Activated T-cell treated with anti-CD3 and anti-CD28 coated beads, Interleukin-2, amount 50 U/mL, for 48 hours (primary cell): Measurements from ENCODE around the gene DCTN2.
"Not testable (repeated sequence)": the region's sequence is repeated elsewhere in the genome, so short reads cannot be mapped to it uniquely, and the experiment has no call there.

Source experiments
- DNase-seq, 2 experiments: peaks; one replicate each; pipeline ENCODE4 v3.0.0-alpha.2; 2020

DCTN2 gene

DNA sequence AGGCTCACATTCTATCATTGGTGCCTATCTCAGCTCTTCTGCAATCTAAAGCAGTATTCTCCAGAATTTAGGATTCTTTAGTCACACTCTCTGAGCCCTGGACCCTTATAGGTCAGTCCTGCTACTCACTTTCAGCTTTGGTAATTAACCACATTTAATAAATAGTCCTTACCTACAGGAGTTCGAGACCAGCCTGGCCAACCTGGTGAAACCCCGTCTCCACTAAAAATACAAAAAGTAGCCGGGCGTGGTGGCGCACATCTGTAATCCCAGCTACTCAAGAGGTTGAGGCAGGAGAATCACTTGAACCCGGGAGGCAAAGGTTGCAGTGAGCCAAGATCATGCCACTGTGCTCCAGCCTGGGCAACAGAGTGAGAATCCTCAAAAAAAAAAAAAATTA lies 33.3 kb downstream of the DCTN2 start:
- DNase-seq, result not testable (repeated sequence)

DNA sequence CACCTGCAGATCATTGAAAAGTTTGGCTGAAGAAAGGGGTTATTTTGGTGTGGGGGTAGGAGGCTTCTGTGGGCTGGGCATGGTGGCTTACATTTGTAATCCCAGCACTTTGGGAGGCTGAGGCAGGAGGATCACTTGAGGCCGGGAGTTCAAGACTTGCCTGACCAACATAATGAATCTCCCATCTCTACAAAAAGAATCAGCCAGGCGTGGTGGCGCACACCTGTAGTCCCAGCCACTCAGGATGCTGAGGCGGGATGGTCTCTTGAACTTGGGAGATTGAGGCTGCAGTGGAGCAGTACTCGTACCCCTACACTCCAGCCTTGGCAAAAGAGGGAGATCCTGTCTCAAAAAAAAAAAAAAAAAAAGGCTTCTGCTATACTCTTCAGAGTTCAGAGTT lies 33.7 kb downstream of the DCTN2 start:
- DNase-seq, result no peak

DNA sequence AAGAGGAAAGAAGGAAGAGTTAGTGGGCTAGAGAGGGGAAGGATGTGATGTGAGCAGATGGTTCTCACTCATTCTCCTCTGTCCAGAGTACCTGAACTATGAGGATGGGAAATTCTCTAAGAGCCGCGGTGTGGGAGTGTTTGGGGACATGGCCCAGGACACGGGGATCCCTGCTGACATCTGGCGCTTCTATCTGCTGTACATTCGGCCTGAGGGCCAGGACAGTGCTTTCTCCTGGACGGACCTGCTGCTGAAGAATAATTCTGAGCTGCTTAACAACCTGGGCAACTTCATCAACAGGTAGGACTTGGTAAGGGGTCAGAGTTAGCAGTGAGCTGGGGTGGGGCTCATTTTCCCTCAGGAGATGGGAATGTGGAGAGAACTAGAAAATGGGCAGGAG lies 34.3 kb downstream of the DCTN2 start:
- no peak for DNase-seq

DNA sequence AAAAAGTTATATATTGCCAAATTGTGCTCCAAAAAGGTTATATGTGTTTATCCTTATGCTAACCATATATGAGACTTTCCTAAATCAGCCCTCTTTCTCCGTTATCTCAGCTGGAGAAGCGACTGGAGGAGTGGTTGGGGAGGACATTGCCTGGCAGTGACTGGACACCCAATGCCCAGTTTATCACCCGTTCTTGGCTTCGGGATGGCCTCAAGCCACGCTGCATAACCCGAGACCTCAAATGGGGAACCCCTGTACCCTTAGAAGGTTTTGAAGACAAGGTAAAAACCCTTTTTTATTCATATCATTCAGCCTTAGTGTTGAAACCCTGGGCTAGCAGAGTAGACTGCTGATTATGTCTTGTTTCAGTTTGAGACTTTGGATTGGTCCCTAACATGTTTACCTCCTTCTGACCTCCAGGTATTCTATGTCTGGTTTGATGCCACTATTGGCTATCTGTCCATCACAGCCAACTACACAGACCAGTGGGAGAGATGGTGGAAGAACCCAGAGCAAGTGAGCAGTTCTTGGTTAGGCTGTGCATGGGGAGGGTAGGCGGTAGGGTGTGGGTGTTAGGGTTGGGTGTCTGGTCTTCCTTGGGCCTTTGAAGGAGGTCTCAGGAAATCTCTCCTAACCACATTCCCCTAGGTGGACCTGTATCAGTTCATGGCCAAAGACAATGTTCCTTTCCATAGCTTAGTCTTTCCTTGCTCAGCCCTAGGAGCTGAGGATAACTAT lies 35.2 kb downstream of the DCTN2 start:
- no peak for DNase-seq

DNA sequence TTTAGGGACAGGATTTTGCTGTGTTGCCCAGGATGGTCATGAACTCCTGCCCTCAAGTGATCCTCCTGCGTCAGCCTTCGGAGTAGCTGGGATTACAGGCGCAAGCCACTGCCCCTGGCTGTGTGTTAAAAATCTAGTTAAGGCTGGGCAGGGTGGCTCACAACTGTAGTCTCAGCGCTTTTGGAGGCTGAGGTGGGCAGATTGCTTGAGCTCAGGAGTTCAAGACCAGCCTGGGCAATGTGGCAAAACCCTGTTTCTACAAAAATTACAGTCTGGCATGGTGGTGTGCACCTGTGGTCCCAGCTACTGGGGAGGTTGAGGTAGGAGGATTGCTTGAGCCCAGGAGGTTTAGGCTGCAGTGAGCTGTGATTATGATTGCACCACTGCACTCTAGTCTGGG lies 35.8 kb downstream of the DCTN2 start:
- no peak for DNase-seq

DNA sequence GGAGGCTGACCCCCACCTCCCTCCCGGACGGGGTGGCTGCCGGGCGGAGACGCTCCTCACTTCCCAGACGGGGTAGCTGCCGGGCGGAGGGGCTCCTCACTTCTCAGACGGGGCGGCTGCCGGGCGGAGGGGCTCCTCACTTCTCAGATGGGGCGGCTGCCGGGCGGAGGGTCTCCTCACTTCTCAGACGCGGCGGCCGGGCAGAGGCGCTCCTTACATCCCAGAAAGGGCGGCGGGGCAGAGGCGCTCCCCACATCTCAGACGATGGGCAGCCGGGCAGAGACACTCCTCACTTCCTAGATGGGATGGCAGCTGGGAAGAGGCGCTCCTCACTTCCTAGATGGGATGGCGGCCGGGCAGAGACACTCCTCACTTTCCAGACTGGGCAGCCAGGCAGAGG lies 39.2 kb downstream of the DCTN2 start:
- DNase-seq, result not testable (repeated sequence)

DNA sequence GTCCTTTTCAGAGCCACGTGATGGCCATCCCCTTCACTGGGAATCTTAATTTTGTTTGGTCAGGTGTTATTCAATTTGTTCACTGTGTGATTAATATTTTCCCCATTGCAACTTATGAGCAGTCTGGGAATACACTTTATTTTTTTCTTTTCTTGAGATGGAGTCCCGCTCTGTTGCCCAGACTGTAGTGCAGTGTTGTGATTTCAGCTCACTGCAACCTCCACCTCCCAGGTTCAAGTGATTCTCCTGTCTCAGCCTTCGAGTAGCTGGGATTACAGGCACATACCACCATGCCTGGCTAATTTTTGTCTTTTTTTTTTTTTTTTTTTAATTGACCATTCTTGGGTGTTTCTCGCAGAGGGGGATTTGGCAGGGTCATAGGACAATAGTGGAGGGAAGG lies 40.5 kb downstream of the DCTN2 start:
- DNase-seq, result not testable (repeated sequence)

DNA sequence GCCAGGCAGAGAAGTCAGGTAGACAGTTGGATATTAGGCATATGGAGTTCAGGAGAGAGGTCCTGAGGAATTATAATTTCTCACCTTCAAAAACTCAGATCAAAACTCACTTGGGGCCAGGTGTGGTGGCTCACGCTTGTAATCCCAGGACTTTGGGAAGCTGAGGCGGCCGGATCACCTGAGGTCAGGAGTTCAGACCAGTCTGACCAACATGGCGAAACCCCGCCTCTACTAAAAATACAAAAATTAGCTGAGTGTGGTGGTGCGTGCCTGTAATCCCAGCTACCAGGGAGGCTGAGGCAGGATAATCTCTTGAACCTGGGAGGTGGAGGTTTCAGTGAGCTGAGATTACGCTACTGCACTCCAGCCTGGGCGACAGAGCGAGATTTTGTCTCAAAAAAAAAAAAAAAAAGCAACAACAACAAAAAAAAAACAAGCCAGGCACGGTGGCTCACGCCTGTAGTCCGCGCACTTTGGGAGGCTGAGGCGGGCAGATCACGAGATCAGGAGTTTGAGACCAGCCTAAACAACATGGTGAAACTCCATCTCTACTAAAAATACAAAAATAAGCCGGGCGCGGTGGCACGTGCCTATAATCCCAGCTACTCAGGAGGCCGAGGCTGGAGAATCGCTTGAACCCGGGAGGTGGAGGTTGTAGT lies 44.6 kb downstream of the DCTN2 start:
- not testable (repeated sequence) for DNase-seq

DNA sequence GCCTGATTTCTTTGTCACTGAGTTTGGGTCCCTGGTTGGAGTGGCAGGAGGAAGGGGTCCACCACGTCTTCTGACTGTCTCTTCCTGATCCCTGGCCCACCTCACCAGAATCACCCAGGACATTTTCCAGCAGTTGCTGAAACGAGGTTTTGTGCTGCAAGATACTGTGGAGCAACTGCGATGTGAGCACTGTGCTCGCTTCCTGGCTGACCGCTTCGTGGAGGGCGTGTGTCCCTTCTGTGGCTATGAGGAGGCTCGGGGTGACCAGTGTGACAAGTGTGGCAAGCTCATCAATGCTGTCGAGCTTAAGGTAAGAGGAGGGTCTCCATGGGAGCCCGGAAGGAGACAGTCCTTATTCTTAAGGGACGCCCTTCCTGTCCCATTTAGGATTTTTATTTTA lies 46.8 kb downstream of the DCTN2 start:
- DNase-seq, result no peak

DNA sequence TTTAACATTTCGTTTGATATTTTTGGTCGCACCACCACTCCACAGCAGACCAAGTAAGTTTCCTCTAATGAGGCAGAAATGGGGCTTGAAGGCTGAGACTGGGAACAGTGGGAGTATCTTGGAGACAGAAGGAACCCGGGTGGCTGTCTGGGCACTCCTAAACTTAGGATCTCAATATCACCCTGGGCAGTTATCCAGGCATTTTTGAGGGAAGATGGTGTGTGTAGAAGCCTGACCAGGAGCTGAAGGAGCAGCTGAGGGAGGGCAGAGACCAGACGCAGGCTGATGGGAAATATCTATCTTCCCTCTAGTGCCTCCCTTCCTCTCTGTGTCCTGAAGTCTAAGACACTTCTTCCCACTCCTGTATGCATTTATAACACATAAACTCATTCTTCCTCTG lies 48.4 kb downstream of the DCTN2 start:
- DNase-seq, result no peak

DNA sequence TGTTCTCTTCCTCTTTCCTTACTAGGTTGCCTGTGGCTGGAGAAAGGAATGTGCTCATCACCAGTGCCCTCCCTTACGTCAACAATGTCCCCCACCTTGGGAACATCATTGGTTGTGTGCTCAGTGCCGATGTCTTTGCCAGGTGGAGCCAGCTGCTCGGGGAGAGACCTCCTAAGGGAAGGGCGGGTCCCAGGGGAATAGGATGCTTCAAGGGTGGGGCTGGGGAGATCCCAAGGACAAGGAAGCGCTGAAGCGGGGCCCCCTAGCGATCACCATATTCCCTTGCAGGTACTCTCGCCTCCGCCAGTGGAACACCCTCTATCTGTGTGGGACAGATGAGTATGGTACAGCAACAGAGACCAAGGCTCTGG lies 48.9 kb downstream of the DCTN2 start:
- DNase-seq, result no peak

DNA sequence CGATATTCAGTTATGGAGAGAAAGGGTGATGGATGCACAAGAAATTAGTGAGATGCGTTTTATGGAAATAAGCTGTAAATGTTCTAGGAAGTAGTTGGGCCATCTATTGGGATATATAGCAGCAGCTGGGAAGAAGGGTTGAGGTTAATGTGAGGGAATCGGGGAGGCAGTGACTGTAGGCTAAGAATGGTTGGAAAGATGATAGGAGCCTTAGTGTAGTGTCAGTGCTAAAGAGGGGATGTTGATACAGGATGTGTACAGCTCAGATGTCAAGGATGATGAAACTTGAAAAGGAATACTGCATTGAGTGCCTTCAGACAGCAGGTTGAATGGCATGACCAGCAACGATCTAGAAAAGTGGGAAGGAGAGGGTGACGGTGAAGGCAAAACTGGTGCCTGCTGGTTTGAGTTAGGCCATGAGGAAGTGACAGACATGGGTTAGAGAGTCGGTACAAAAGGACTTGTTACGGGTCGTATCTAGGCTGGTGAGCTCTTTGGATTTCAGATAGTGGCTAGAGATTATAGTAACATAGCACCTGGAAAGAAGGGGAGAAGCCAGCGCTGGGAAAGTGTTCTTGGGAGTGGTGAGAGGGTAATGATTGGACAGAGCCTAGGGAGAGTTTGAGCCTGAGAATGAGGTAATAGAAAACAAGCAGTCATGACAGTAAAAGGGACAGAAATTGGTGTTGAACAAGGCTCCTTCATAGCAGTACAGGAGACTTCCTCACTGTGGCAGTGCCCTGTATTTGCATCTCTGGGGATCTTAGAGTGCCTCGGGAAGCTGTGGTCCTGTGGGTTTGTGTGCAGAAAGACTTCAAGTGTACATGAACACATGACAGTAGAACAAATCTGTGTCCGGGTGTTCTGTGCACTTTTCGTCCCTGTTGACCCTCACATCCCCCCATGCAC lies 49.5 kb downstream of the DCTN2 start:
- no peak for DNase-seq

DNA sequence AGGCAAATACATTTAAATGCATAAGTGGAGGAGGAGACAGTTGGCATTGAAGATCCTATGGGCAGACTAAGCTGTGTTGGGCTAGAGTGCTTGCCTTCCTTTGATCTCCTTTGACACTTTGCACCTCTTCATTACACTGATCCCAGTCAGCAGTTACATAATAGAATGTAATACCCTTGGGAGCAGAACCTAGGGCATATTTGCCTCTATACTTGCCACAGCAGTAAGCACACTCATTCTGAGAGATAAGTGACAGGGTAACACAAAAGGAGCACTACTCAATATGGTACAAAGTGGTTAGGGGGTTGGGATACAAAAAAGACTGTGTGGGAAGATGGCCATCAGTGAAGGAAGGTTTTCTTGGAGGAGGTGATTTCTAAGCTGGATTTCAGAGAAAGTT lies 50.2 kb downstream of the DCTN2 start:
- DNase-seq, result no peak

DNA sequence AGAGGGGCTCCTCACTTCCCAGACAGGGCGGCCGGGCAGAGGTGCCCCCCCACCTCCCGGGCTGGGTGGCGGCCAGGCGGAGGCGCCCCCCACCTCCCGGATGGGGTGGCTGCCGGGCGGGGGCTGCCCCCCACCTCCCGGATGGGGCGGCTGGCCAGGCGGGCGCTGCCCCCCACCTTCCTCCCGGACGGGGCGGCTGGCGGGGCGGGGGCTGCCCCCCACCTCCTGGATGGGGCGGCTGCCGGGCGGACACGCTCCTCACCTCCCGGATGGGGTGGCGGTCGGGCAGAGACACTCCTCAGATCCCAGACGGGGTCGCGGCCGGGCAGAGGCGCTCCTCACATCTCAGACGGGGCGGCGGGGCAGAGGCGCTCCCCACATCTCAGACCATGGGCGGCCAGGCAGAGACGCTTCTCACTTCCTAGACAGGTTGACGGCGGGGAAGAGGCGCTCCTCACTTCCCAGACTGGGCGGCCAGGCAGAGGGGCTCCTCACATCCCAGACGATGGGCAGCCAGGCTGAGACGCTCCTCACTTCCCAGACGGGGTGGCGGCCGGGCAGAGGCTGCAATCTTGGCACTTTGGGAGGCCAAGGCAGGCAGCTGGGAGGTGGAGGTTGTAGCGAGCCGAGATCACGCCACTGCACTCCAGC lies 51.8 kb downstream of the DCTN2 start:
- not testable (repeated sequence) for DNase-seq

DNA sequence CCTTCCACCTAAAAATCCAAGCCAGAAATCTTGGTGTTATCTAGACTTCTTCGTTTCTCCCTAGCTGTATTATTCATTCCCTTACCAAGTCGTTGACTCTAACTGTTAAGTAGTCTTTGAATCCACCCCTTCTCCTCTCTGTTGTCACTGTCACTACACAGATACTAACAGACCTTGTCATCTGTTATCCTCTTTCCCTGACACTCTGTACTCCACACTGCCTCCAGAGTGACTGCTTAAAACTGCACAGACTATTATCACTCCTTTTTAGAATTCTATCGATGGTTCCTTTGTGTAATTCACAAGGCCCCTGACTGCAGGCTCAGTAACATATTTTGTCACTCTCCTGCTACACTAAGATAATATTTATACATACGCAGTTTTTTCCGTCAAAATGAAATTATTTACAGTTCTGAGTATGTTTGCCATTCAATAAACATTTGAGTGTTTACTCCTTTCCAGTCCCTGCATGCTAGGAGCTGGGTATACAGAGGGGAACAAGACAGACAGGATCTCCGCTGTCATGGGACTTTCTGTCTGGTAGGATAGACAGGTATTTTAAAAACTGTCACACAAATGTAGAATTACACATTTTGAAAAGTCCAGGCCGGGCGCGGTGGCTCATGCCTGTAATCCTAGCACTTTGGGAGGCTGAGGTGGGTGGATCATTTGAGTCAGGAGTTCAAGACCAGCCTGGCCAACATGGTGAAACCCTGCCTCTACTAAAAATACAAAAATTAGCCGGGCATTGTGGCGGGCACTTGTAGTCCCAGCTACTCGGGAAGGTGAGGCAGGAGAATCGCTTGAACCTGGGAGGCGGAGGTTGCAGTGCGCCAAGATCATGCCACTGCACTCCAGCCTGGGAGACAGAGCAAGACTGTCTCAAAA lies 55.4 kb downstream of the DCTN2 start:
- DNase-seq, result no peak

DNA sequence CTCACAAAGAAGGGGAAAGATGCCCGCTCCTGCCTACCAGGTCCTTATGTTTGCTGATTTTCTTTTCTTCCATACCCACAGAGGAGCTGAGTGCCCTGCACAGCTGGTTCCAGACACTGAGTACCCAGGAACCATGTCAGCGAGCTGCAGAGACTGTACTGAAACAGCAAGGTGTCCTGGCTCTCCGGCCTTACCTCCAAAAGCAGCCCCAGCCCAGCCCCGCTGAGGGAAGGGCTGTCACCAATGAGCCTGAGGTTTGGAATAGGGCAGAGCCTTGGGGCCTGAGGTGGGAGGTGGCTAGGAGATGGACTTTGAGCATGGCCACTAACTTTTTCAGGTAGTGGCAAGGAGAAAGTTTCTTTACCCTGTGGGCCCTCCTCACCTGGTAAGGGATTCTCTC lies 56.9 kb downstream of the DCTN2 start:
- DNase-seq, result no peak

DNA sequence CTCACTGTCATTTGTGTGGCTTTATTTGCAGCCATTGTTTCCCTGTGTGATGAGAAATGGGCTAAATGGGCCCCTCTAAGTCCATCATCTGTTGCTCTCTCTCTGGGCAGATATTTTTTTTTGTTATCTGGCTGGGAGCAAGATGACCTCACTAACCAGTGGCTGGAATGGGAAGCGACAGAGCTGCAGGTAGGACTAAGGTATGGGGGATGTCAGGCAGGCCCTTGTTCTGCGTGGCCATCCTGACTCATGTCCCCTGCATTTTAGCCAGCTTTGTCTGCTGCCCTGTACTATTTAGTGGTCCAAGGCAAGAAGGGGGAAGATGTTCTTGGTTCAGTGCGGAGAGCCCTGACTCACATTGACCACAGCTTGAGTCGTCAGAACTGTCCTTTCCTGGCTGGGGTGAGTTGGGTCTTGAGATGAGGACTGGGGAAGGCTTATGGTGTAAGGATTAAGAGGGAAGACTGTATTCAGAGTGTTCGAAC lies 57.8 kb downstream of the DCTN2 start:
- DNase-seq, result no peak

DNA sequence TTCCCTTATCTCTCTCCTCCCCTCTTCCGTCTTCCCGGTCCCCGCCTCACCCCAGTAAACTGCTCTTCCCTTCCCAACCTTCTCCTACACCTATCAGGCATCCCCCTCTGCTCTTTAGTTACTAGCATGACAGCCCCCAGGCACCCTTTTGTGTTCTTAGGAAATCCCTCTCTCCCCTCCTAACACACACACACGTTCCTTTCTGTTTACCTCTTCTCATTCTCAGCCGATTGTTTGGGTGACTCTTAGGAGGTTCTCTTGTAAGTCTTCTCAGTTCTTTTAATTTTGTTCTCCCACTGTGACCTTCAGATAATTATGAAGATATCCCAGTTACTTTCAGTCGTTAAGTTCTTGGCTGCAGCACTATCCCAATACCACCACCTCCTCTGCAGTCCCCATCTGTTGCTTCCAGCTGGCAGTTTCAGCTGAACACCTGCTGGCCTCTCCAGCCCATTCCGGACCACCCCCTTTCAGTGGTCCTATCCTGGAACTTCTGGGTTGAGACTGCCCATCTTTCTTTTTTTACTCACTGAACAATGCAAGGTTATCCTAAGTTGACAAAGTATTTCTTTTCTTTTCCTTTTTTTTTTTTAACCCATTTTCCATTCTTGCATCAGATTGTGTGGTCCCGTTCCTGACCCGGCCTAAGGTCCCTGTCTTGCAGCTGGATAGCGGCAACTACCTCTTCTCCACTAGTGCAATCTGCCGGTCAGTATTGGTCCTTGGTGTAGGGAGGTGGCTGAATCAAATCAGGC lies 58.4 kb downstream of the DCTN2 start:
- no peak for DNase-seq

DNA sequence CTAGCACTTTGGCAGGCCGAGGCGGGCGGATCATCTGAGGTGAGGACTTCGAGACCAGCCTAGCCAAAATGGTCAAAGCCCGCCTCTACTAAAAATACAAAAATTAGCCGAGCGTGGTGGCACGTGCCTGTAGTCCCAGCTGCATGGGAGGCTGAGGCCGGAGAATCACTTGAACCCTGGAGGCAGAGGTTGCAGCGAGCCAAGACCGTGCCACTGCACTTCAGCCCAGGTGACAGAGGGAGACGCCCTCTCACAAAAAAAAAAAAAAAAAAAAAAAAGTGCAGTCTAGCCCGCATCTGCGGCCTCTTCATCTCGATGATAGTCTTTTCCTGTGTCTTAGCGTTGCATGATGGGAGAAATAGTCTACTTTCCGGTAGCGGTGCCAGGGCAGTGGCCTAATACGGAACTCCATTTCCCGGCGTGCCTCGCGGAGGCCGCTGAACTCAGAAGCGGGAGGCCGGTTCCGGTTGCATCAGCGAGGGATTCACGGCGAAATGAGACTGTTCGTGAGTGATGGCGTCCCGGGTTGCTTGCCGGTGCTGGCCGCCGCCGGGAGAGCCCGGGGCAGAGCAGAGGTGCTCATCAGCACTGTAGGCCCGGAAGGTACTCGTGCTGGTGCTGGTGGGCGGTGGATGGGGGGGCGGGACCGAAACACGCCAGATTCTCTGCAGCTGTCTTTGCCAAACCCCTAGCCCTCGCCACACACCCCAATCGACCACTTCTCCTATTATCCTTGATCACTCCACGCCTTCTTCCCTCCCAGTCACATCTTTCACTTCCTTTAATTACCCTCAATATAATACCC lies 59.2 kb downstream of the DCTN2 start, which contains the start of gene MARS1:
Gene MARS1 (plus strand): TSS at position 472 of the 805 bp plus-strand sequence. CDS start 23 bp downstream, at position 495.
- DNase-seq, result peak; percentile 93

DNA sequence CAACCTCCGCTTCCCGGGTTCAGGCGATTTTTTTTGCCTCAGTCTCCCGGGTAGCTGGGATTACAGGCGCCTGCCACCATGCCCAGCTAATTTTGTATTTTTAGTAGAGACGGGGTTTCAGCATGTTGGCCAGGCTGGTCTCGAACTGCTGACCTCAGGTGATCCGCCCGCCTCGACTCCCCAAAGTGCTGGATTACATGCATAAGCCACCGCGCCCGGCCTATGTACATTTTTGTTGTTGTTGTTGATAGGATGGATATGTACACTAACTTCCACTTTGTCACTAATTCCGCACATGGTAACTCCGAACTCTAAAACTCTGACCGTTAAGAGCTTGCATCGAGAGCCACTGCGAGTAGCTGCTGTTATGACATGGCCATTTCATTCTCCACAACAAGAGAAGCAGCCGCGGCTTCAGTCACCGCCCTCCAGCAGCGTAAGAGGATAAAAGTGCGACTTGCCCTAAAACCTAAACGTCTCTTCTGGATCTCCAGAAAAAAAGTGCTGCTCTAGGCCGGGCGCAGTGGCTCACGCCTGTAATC lies 59.9 kb downstream of the DCTN2 start:
- DNase-seq, result no peak
